Fibroblast of peridontal ligament (primary cell): ENCODE measurements around the gene GTF3C1.

Experiments used
- DNase-seq: peaks from one replicate; pipeline ENCODE4 v3.0.0-alpha.2; 2010; ENCODE audit errors: extremely low read depth

The GTF3C1 gene

DNA sequence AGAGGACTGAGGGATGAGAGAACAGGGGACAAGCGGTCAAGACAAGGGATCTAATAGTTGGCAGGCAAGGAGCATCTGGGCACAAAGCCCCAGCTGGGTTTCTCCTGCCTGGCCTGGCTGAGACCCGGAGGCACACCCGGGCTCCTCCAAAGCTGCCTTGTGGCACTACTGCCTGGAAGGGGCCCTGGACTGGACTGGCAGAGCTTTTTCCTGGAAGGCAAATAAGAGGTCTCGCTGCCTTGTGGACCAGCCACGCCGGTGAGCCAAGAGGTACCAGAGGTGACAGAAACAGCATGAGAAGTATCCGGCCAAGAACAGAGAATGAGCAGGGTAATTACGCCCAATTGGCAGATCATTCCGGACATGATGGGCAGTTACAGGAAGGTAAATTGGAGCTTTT lies 64.6 kb downstream of the GTF3C1 start:
- no peak for DNase-seq

DNA sequence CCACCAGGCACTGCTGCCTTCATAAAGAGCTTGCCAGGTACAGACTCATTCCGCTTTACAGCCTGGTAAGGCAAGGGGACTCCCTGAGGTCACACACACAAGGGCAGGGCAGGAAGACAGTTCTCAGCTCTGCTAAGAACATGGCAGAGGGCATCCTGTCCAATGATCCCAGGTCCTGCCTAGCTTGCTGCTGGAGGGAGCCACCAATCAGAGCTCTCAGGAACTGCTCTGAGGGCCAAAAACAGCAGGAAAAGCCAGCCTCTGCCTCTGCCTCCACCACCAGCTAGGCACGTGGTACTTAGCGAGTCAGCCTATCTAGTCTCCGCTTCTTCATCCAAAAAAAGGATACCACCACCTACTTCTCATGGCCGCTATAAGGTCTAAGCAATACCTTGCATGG lies 66.1 kb downstream of the GTF3C1 start:
- no peak for DNase-seq

DNA sequence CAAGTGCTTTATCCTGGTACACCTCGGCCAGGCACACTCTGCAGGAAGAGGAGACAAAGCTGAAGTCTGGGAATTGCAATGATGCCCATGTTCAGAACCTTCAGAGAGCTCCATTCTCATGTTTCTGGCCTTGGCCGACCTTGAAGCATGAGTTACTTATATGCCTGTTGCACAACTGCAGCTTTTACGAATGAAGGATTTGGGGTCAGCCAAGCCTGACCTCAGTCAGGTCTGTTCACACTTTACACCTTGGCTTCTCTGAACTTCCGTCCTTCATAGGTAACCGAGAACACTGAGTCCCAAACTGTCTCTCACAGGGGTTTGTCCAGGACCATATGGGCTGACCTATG lies 66.7 kb downstream of the GTF3C1 start:
- no peak for DNase-seq

DNA sequence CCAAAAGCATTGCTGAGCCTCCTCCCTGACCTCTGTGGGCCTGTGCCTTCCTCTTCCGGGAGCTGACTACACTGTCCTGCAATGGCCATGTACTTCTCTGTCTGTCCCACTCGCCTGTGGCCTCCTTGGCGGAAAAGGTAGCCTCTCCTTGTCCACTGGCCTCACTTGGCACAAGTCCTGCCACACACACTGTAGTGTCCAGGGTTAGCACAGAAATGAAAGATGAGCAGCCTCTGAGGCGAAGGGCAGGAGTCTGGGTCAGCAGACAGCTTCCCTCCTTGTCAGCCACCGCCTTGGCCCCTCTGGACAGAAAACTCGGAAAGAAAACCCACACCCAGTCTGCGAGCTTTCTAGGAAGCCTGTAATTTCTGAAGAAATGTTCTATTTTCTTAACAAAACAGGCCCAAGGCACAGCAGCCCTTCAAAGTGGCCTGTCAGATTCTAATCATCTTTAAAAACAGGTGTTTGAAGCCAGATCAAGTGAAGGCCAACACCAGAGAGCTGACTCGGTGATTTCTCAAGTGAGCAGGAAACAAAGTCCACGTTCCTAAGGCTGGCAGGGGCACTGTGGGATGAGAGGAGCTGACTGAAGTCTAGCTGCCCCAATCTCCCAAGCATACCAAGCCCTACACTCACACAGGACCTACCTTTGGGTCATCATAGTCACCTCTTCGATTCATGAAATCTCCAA lies 67.2 kb downstream of the GTF3C1 start:
- no peak for DNase-seq

DNA sequence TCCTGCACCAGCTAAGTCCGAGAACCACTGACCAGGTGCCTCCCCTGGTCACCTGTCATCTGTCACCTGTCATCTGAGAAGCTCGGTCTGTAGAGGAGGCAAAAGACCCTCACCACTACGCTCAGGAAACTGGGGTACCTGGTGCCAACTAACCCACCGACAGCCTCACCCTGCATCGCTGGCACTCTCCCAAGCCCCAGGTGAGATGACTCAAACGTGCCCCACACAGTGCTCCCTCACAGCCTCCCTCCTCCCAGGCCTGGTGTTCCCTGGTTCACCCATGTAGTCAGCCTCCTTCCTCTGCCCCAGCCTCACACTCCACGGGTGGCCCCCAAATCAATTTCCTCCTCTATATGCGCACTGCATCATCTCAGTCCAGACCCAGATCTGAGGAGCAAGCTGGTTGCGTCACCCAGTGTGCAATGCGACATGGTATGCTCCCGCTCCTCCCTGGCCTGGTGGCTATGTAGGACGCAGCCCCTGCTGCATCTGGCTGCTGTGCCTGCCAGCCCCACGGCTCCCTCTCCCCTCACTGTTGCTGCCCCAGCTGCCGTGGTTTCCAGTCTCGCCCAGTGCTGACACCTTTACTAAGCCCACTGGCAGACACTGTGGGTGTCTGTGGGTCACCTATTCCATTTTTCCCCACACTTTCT lies 68.3 kb downstream of the GTF3C1 start:
- no peak for DNase-seq

DNA sequence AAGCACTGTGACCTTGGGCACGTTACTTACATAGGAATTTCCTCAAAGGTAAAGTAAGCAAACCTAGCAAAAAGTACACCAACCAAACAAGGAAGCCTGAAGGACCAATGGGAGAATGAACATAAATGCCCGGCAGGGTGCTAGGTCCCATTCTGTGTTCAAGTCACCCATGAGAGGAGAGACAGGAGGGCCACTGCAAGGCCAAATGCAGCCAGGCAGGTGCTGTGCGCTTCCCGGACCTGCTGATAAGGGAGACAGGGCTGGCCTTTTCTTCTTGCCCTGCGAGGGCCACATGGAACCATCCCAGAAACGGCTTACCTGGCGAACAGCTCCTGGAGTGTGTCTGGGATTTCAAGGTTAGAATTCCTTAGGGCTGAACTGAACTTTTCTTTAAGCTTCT lies 69.0 kb downstream of the GTF3C1 start:
- DNase-seq: no peak

DNA sequence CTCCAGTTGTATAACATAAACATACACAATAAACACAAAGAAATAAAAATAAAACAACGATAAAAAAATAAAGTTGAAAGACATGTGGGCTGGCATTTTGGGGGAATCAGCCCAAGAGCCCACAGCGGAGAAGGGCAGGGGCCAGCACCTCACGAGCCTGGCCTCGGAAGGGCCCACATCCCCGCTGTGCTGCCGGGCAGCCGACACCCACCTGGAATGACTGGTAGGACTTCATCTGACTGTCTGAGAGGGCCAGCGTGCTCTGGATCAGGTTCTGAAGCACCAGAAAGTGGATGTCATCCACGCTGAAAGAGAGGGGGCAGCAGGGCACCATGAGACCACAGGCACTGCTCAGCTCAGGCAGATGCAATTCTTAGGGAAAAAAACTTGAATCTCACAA lies 73.5 kb downstream of the GTF3C1 start:
- no peak for DNase-seq

DNA sequence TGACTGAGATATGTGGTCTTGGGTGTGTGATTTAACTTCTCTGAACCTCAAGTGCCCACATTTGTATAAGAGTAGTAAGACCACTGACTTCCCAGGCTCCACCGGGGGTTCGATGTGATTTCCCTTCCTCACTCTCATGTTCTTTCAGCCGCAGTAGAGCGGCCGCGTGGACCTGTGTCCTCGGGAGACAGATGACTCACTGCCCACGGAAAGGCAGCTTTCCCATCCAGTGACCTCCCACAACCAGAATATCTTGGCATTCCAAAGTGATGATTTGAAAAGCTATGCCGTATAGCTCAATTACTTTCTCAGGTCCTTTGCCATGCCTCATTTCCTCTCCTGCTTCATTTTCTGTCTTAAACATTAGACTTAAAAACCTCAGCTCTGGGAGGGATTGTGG lies 74.2 kb downstream of the GTF3C1 start:
- DNase-seq: peak; percentile 83

DNA sequence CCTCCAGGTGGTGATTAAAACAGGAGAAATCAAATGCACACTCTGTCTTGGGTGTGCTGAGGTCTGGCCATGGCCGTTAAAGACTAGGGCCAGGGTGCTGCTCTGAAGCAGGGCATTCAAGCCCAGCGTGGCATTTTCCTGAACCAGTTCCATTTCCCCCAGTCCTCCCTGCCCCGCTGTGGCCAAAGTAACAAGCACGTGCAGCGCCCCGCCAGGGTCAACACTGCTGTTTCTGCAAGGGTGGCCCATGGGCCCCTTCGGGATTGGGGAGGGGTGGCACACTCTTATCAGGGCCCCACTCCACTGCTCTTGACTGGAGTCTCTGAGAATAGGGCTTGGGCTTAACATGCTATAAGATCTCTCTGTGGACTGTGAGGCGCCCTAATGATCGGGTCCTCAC lies 74.8 kb downstream of the GTF3C1 start:
- DNase-seq: no peak

DNA sequence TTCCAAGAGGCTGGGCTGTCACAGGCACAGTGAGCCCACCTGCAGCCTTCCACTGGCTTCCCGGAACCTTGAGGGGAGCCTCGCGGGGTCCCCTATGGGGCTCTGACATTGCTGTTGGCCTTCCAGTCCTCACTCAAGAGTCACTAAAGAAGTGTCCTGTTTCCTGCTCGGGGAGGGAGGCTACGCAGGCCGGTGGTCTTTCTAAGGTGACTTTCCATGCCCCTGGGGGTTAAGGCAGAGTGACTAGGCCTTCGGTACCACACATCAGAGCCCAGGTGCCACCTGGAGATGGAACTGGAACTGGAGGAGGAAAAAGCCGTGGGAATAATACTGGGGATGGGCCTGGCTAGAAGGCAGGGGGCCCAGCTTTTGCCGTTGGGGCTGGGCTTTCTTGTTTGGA lies 75.7 kb downstream of the GTF3C1 start:
- DNase-seq: no peak

DNA sequence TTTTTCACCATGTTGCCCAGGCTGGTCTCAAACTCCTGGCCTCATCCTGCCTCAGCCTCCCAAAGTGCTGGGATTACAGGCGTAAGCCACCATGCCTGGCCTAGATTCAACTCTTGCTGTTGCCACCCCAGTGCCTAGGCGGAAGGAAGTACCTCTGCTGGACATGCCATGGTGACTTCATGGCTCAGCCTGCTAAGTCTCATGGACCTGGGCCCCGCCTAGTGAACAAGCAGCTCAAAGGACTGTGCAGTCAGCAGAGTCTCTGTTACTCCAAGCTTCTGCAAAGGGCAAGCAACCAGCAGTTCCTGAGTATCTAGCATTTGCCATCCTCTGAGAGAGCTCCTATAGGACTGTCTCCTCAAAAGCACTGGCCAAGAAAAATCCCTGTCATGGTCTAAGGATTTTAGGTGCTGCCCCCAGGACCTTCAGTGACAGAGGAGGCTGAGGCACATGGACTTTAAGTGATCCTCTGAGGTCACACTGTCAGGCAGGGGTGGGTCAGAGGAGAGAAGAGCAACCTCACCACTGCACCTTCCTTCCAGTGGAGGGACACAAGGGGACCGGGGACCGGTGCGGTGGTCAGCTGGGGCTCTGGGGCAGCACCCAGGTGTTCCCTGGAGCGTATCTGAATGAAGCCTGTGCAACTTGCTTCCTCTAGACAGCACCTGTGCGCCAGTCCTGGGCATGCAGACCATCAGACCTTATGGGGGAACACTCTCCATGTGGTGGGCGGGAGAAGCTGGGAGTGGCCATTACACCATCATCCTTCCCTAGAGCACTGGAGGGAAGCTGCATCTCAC lies 76.4 kb downstream of the GTF3C1 start:
- DNase-seq: no peak

DNA sequence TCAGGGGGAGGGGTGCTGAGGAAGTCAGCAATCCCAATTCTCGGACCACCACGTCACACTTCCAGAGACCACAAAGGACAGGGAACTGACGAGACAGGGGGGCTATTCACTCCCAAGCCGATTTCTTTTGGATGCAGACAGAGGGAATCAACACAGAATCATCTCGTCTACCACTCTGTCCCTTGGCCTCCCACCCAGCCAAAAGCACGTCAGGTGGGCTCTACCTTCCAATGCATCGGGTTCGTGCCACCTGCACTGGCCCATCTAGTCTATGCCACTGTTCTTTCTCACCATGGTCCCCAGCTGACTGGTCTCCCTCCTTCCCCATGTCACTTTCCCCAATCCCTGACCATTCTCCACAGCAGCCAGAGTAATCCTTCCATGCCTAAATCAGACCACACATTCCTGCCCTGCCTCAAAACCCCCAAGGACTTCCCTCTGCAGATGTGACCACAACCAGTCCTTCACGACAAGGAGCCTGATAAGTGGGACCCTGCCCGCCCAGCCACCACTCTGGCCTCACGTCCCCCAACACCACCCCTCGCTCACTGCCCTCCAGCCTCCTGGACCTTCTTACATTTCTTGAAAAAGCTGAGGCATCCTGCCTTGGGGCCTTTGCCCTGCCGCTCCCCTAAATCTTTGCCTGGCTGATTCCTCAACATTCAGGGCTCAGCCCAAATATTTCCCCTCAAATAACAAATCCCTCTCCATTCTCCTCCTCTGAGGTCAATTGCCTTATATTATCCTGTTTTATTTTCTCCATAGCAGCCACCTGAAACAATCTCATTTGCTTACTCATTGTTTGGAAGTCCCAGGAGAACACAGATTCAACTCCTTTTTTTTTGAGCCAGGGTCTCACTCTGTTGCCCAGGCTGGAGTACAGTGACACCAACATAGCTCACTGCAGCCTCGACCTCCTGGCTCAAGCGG lies 77.4 kb downstream of the GTF3C1 start:
- peak; percentile 7 for DNase-seq

DNA sequence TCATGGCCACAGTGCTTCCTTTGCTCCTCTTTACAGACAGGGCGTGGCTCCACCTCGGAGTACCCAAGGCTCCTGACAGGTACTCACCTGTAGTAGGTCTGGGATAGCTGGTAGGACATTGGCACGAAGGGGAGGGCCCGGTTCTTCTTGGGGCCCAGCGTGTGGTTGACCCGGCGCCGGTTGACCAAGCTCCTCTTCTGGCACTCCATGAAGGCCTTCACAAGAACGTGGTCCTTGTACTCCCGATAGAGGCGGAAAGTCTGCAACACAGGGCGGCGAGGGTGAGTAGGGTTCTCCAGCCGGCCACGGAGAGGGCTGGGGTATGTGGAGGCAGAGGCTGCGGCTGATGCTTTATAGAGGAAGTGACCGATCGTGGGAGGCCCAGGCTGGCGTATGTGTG lies 78.1 kb downstream of the GTF3C1 start:
- no peak for DNase-seq

DNA sequence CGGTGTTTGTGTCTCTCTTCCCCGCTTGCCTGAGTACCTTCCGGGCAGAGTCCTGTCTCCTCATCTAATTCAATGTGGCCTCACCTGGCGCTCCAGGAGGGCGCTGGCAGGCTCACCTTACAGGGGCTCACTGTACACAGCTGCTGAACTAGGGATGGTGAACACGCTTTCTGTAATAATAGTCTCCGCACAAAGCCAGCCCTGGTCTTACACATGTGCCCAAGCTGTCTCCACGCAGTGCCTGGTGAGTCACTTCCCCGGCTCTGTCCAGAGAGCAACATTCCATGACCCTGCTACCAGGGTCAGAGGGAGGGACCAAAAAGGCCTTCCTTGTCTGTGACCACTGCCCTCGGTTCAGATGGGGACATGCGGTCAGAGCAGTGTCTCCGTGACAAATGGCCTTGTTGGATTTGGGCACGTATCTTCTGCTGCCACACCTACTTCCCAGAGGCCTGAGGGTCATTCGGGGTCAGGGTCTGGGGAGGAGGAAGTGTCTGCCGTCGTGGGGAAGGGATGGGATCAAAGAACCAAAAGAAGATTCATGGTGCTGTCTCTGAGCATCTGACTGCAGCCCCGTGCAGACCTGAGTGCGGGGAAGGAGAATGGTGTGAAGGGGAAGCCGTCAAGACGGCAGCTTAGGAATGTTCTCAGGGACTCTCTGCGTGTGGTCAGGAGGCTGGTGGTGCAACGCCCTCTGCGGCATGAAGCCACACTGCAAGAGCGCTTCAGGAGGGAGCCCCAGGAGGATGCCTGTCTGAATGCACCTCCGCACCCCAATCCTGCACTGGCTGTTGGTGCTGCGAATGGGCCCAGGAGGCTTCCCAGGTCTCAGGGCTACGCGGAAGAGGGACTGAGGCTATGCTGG lies 78.9 kb downstream of the GTF3C1 start:
- DNase-seq: no peak

DNA sequence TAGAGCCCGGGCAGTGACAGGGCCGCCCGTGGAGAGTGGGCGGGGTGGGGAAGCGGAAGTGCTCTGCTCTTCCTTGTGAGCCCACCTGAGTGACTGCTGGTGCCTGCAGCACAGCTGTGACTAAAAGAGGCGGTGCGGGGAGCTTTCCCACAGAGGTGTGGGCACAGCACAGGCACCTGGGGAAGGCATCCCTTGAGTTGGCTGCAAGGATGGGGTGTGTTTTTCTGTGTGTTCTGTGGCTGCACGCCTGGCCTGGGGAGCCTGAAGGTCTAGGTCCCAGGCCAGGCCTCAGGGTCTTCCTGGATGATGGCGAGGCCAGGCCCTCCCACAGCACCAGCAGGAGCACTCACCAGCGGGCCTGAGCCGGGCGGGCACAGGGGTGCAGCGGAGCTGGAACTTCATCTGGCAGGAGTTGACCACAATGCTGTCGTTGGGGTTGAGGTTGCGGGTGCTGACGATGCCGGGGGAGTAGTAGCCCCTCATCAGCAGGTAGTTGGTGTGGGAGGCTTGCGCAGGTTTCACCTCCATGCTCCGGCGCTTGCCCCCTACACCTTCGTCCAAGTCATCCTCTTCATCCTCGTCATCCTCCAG lies 80.7 kb downstream of the GTF3C1 start:
- no peak for DNase-seq

DNA sequence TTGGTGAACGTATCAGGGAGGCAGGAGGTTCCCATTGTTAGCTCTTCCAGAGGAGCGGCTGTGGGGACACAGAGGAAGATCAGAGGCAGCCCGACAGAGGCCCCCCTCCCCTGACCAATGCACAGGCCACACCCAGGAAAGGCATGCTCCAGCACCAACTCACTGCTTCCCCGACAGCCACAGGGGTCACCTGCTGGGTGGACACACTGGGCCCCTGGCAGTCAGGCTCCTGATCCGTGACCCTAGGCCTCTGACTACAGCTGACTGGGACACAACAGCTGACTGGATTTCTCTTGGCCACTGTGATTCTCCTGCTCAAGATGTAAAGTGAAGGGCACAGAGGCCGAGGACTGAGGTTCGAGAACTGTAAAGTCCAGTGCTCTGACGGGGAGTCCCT lies 84.2 kb downstream of the GTF3C1 start:
- no peak for DNase-seq

DNA sequence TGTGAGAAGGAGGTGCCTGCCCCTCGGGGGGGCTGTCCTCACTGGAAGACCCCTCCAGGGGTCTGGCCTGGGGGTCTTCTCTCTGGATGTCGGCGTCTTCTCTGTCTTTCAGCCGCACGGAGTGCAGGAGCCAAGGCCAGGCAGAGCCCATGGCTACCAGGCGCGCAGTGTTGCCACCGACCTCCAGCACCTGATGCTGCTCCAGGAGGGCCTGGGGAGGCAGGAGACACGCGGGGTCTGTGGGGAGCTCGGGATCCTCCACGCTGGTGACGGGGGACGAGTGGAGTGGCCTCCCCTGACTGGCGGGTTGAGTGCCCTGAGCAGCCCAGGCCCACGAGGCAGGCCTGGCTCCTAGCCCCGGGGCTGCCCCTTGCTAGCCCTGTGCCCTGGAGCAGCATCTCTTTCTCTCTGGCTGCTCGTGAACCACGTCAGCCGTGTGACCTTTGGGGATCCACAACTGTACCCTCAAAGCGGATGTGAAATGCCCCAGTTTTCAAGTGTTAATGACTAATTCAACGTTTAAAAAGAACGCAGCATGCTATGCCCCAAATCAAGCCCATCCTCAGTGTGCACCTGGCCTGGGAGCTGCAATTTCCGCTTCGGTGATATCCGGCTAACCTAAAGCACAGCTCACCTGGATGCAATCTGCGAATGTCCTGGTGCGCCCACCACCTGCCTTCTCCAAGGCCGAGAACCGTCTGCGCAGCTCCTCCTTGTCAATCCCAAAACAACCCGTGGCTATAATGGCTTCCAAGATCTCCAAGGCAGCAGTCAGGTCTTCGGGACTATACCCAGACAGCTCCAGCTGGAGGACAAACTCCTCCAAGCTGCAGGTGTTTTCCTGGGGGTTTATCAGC lies 84.9 kb downstream of the GTF3C1 start:
- no peak for DNase-seq

DNA sequence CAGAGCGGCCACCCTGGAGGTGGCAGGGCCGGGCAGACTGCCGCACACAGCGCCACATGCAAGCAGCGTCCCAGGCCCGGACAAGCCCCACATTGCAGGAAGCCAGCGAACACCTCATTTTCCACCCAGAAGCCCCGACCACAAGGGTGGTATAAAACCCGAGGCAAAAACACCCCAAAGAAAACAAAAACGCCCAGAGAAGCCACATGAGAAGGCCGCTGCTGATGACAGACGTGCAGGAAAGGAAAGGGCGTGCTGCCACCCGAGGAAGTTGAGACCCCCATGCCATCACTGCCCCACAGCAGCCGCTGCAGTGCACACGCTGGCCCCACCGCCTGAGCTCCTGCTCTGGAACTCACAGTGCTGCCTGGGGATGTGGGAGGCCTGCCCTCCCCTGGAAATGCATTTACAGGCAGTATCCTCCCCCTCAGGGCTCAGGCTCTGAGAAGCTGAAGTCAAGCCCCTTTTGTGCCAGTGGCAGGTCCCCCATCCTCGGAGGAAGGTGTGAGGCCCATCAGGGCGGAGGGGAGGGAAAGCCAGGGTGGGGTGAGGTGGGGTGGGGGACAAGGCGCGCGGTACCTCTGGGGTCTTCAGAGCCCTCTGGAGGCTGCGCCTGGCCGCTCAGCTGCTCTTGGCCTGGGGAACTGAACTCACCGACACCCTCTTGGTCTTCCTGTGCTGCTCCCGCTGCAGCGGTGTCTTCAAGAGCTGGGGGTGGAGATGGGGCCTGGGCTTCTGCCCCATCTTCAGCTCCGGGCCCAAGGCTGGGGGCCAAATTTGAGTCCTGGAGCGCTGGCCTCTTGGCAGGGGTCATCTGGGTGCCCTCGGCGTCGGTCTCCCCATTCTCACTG lies 85.7 kb downstream of the GTF3C1 start:
- no peak for DNase-seq
